ENCODE results near the gene ZFAND3.
A peak's percentile ranks its signal among the peaks of the same experiment; 100 is the strongest.

ZFAND3 gene

DNA sequence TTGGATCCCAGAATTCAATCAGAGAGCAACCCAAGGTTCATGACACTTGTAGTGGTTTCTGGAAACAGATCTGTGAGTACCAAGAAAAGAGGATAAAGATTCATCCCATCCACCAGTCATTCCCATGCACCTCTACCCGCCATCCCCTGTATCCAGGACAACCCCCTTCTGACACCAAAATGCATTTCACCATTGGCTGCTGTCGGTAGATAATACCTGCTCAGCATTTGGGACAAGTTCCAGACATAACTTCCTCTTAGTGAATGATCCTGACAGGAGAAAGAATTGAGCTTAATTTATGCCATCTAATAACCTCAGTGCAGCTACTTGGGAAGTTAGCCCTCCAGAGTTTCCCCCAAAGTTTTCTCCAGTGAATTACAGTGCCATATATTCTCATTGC lies 329.1 kb downstream of the ZFAND3 start:
- no peak overlapping the region for H3K27ac ChIP-seq
- no peak for DNase-seq (ENCODE audit: low spot score)
- H3K4me3 ChIP-seq = no peak overlapping the region
- TF ChIP-seq, protein P1, sequence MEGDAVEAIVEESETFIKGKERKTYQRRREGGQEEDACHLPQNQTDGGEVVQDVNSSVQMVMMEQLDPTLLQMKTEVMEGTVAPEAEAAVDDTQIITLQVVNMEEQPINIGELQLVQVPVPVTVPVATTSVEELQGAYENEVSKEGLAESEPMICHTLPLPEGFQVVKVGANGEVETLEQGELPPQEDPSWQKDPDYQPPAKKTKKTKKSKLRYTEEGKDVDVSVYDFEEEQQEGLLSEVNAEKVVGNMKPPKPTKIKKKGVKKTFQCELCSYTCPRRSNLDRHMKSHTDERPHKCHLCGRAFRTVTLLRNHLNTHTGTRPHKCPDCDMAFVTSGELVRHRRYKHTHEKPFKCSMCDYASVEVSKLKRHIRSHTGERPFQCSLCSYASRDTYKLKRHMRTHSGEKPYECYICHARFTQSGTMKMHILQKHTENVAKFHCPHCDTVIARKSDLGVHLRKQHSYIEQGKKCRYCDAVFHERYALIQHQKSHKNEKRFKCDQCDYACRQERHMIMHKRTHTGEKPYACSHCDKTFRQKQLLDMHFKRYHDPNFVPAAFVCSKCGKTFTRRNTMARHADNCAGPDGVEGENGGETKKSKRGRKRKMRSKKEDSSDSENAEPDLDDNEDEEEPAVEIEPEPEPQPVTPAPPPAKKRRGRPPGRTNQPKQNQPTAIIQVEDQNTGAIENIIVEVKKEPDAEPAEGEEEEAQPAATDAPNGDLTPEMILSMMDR (IDR thresholded peaks at IDR 0.05) = no peak

GRCh38 chr6:38149531-38149930 lies 330.0 kb downstream of the ZFAND3 start:
- H3K27ac ChIP-seq = no peak overlapping the region
- peak; percentile 1 for DNase-seq (ENCODE audit: low spot score)
- no peak overlapping the region for H3K4me3 ChIP-seq
- TF ChIP-seq, protein P1 (IDR thresholded peaks at IDR 0.05) = no peak

- H3K27ac ChIP-seq = no peak overlapping the region
- TF ChIP-seq, protein P1 (IDR thresholded peaks at IDR 0.05) = no peak
- H3K4me3 ChIP-seq = no peak overlapping the region
- DNase-seq (ENCODE audit: low spot score) = peak; percentile 7
Measured at GRCh38 chr6:38150021-38150420, 330.5 kb downstream of the ZFAND3 start.

- TF ChIP-seq, protein P1 (IDR thresholded peaks at IDR 0.05) = no peak
- Histone ChIP-seq H3K4me3 (no peak overlapping the region), H3K27ac (no peak overlapping the region)
- DNase-seq (ENCODE audit: low spot score) = peak; percentile 35
Measured at GRCh38 chr6:38150681-38151296, 331.3 kb downstream of the ZFAND3 start.

- peak; percentile 57 for DNase-seq (ENCODE audit: low spot score)
- TF ChIP-seq, protein P1 (IDR thresholded peaks at IDR 0.05) = no peak
- Histone ChIP-seq H3K4me3 (no peak overlapping the region), H3K27ac (no peak overlapping the region)
Measured at GRCh38 chr6:38151580-38152500, 332.3 kb downstream of the ZFAND3 start.

DNA sequence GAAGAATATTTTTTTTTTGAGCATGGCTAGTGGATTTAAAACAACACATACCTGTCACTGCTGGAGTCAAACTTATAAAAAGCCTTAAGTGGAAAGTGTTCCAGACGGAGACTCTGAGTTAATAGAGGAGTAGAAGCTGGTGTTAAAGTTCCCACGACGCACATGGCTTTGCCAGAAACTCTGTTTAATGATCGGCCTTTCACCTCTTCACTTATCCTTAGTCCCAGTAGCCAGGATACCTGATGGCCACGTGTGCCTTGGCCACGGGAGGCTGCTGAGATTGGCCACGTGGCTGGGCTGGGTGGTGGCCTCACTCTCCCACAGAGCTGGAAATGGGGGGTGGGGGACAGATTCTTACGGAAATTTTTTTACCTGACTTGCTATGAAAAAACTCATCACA lies 333.1 kb downstream of the ZFAND3 start:
- TF ChIP-seq, protein P1 (IDR thresholded peaks at IDR 0.05) = no peak
- Histone ChIP-seq H3K27ac (no peak overlapping the region), H3K4me3 (no peak overlapping the region)
- peak; percentile 46 for DNase-seq (ENCODE audit: low spot score)
